Vagina (tissue), 2 donors: ENCODE results near the gene FOXRED2. TPM values are rescaled to one million over a fixed set of nuclear protein-coding genes. Genes with fewer than 3 reads are reported as not detected.

Source experiments
- DNase-seq, 2 donors: peaks; one replicate each; pipeline ENCODE4 v3.0.0-alpha.2; 2017; ENCODE audit errors: extremely low spot score in 2 of 2
- H3K27ac ChIP-seq: fragments of 200-600 bp; sonication (generic); one replicate; pipeline ENCODE4 v1.5.1; 2019
- H3K27me3 ChIP-seq: fragments of 200-600 bp; sonication (generic); one replicate; pipeline ENCODE4 v1.5.1; 2019
- H3K36me3 ChIP-seq, 2 donors: fragments of 200-600 bp; sonication (generic); one replicate each; pipeline ENCODE4 v1.5.1; 2017 to 2019
- H3K4me1 ChIP-seq: fragments of 200-600 bp; sonication (generic); one replicate; pipeline ENCODE4 v1.5.1; 2019
- H3K4me3 ChIP-seq, 2 donors: fragments of 200-600 bp; sonication (generic); 1 replicate in 1 of 2; 2 replicates in 1 of 2; pipeline ENCODE4 v1.5.1; 2016 to 2019
- H3K9me3 ChIP-seq: fragments of 200-600 bp; sonication (generic); one replicate; pipeline ENCODE4 v1.5.1; 2019
- POLR2A ChIP-seq, 2 donors: fragments of 450-650 bp; IDR thresholded peaks; one replicate each; pipeline ENCODE4 v1.6.1; 2017; ENCODE audit warnings: antibody characterized with exemption in 2 of 2, mild to moderate bottlenecking in 2 of 2, moderate library complexity in 2 of 2
- POLR2AphosphoS5 ChIP-seq, 2 donors: sonication (generic); formaldehyde crosslinking; IDR thresholded peaks; one replicate each; pipeline ENCODE4 v1.9.0; 2017; ENCODE audit warnings: antibody characterized with exemption in 2 of 2, mild to moderate bottlenecking in 2 of 2, low read depth in 1 of 2; ENCODE audit not compliant: insufficient read depth in 1 of 2
- intact Hi-C: fragments of 100-400 bp; cut with DNase I; formaldehyde crosslinking; loops from one replicate; pipeline ENCODE4 v1.15.1; 2023
- total RNA-seq: library from RNA; depleted of rRNA; stranded (reverse); fragments of >200 nt; gene quantifications from one replicate; pipeline ENCODE4 v1.2.3, GENCODE V29; 2016
- TF ChIP-seq, protein P1 (sequence below), 3 experiments: fragments of 450-650 bp in 2 of 3; fragments of 200-600 bp in 1 of 3; sonication (generic) in 1 of 3; IDR thresholded peaks; one replicate each; pipeline ENCODE4 v1.5.1; 2017 to 2019; ENCODE audit warnings: antibody characterized with exemption in 3 of 3, mild to moderate bottlenecking in 2 of 3, moderate library complexity in 2 of 3

Gene FOXRED2
- total RNA-seq, 1 donor from 2014 or later: 3.7 TPM

DNA sequence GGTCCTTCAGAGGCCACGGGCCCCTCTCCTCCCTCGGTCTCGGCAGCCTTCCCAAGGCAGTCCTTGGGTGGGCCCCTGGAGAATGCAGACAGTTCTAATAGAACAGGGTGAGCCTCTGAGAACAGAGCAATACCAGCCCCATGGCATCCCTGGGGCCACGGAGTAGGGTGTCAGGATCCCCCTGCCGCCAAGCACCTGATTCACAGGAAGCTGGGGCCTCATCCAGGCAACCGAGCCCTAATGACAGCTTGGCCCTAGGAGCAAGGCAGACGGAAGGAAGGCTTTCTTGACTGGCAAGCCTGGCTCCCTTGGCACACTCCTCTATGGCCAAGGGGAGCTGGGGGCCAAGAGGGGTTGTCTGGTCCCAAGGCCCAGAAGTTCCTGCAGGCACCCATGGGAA lies 40.6 kb downstream of the FOXRED2 start:
- TF ChIP-seq, protein P1, sequence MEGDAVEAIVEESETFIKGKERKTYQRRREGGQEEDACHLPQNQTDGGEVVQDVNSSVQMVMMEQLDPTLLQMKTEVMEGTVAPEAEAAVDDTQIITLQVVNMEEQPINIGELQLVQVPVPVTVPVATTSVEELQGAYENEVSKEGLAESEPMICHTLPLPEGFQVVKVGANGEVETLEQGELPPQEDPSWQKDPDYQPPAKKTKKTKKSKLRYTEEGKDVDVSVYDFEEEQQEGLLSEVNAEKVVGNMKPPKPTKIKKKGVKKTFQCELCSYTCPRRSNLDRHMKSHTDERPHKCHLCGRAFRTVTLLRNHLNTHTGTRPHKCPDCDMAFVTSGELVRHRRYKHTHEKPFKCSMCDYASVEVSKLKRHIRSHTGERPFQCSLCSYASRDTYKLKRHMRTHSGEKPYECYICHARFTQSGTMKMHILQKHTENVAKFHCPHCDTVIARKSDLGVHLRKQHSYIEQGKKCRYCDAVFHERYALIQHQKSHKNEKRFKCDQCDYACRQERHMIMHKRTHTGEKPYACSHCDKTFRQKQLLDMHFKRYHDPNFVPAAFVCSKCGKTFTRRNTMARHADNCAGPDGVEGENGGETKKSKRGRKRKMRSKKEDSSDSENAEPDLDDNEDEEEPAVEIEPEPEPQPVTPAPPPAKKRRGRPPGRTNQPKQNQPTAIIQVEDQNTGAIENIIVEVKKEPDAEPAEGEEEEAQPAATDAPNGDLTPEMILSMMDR (IDR thresholded peaks at IDR 0.05): no peak
- H3K36me3 ChIP-seq: no peaks in the 10 kb centered on the region
- intact Hi-C loops: loop anchor here (5.0 kb wide), 1 partner anchor 164 kb away; no protein-coding TSS in a partner anchor
- DNase-seq: no peak
- H3K9me3 ChIP-seq: no peaks in the 10 kb centered on the region
- peaks cover 69% of the 10 kb centered on the region for H3K4me1 ChIP-seq
- H3K27me3 ChIP-seq: no peaks in the 10 kb centered on the region
- peak overlapping the region; percentile 85 for H3K27ac ChIP-seq
- no peak overlapping the region for H3K4me3 ChIP-seq

DNA sequence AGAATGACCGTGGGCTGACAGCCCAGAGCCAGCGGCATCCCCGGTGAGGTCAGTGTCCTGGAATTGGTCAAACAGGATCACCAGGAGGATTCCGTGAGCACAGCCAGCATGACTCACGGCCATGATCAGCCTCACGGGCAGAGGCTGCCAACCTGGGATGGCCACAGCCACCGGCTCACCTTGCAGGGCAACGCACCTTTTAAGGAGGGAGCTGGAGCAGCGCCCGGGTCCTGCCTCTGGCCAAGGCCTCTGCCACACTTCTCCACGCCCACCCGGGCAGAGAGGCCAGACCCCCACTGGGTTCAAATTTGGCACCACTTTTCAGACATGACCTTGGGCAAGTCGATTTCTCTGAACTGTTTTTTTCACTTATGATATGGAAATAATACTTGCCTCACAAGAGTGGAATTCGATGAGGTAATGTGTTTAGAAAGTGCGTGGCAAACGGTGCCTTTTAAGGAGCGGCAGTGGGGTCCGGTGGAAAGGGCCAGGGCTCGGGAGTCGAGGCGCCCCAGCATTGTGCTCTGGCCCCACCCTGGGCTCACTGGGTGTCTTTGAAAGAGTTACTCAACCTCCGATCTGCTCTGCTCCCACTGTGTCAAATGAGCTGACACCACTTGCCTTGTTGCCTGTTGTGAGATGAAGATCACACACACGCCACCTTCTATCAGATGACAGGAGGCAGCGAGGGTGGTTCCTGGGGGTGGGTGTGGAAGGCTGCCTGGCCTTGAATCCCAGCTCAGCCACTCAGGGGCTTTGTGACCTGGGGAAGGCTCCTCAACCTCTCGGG lies 41.4 kb downstream of the FOXRED2 start:
- TF ChIP-seq, protein P1 (IDR thresholded peaks at IDR 0.05): no peak
- no peak for TF ChIP-seq POLR2A (IDR thresholded peaks at IDR 0.05)
- TF ChIP-seq POLR2AphosphoS5 (IDR thresholded peaks at IDR 0.05; ENCODE audit: insufficient read depth in 1 of 2, low read depth in 1 of 2): peak; percentile 78 to 85
- intact Hi-C loops: loop anchor here (5.0 kb wide), 1 partner anchor 163 kb away; no protein-coding TSS in a partner anchor
- H3K4me1 ChIP-seq: peaks cover 61% of the 10 kb centered on the region
- peak overlapping the region; percentile 85 for H3K27ac ChIP-seq
- no peak for DNase-seq
- no peaks in the 10 kb centered on the region for H3K27me3 ChIP-seq
- no peaks in the 10 kb centered on the region for H3K36me3 ChIP-seq
- no peaks in the 10 kb centered on the region for H3K9me3 ChIP-seq
- no peak overlapping the region for H3K4me3 ChIP-seq

DNA sequence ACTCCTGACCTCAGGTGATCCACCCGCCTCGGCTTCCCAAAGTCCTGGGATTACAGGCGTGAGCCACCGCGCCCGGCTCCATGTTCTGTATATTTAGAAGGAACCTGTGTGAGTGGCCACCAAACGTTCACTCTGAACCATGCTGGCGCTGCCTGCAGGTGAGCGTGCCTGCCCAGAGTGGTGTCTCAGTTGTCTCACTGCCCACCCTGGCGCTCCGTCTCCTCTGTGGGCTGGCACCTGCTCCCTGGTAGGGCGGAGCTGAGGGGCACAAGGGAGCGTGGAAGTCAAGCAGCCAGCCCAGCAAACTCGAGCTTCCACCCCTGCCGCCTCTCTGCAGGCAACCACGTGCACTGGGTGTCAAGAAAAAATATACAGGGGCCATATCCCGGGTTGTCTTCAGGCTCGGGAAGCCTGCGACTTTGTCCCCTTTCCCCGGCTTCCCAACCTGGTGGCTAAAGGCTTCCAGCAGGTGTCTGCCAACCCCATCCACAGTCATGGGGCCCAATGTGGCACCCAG lies 42.1 kb downstream of the FOXRED2 start:
- DNase-seq: no peak
- TF ChIP-seq, protein P1 (IDR thresholded peaks at IDR 0.05): no peak
- TF ChIP-seq POLR2A (IDR thresholded peaks at IDR 0.05) (no peak), POLR2AphosphoS5 (IDR thresholded peaks at IDR 0.05; ENCODE audit: insufficient read depth in 1 of 2, low read depth in 1 of 2) (no peak)
- no peak overlapping the region for H3K4me3 ChIP-seq
- peaks cover 54% of the 10 kb centered on the region for H3K4me1 ChIP-seq
- H3K27me3 ChIP-seq: no peaks in the 10 kb centered on the region
- H3K9me3 ChIP-seq: no peaks in the 10 kb centered on the region
- H3K27ac ChIP-seq: peak overlapping the region; percentile 85
- intact Hi-C loops: loop anchor here (5.0 kb wide), 1 partner anchor 162 kb away; no protein-coding TSS in a partner anchor
- no peaks in the 10 kb centered on the region for H3K36me3 ChIP-seq

DNA sequence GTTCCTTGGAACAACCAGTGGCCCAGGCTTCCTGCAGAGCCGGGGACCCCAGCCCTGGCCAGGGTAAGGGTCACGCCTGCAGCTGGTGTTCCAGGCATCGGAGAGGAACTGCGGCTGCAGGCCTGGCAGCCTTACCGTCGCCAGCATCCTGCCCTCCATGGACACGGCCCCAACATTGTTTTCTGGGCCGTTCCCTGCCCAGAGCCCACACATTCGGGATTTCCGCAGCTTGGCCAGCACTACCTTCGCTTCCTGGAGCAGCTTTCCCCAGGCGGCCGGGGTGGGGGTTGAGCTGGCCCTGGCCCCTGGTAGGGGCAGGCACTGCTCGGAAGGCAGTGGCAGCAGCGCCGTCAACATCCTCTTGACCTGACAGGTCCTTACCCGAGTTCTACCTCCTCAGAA lies 43.1 kb downstream of the FOXRED2 start:
- Histone ChIP-seq H3K4me1 (peaks cover 44% of the 10 kb centered on the region), H3K27ac (peak overlapping the region; percentile 85), H3K27me3 (no peaks in the 10 kb centered on the region), H3K36me3 (no peaks in the 10 kb centered on the region), H3K9me3 (no peaks in the 10 kb centered on the region), H3K4me3 (no peak overlapping the region)
- intact Hi-C loops: no loop called here
- no peak for DNase-seq
- TF ChIP-seq POLR2A (IDR thresholded peaks at IDR 0.05) (no peak), POLR2AphosphoS5 (IDR thresholded peaks at IDR 0.05; ENCODE audit: insufficient read depth in 1 of 2, low read depth in 1 of 2) (peak; percentile 70 to 82)
- TF ChIP-seq, protein P1 (IDR thresholded peaks at IDR 0.05): no peak
